Activated CD8-positive, alpha-beta T cell treated with anti-CD3 and anti-CD28 coated beads, Interleukin-2, amount 10 ng/mL, durations not matched to agents 7 days and 5 days (primary cell): ENCODE measurements around the gene CERS6. TPM values are rescaled to one million over a fixed set of nuclear protein-coding genes. Genes with fewer than 3 reads are reported as not detected.

Experiments used
- ATAC-seq: fragments of 150-1000 bp; cut with Tn5 transposase; one replicate; pipeline ENCODE4 v1.10.0; 2021; ENCODE audit warnings: moderate library complexity
- CTCF ChIA-PET: fragments of 350-600 bp; sonication (Branson Sonifier 250); formaldehyde crosslinking; loops from one replicate; lab custom pipeline; 2021; ENCODE audit warnings: antibody characterized with exemption; lab: Charles Lee
- POLR2A ChIA-PET: fragments of 350-600 bp; sonication (Branson Sonifier 250); formaldehyde crosslinking; loops from one replicate; lab custom pipeline; 2021; ENCODE audit warnings: antibody characterized with exemption; lab: Charles Lee
- DNase-seq: peaks from one replicate; pipeline ENCODE4 v3.0.0-alpha.2; 2020
- H3K27ac Mint-ChIP-seq: one replicate; pipeline ENCODE4 v1.8.0; 2021; ENCODE audit warnings: mild to moderate bottlenecking, mixed read lengths
- H3K27me3 Mint-ChIP-seq: one replicate; pipeline ENCODE4 v1.8.0; 2021; ENCODE audit warnings: low read depth, mixed read lengths
- H3K36me3 Mint-ChIP-seq: one replicate; pipeline ENCODE4 v1.8.0; 2021; ENCODE audit warnings: low read depth, mixed read lengths
- H3K4me1 Mint-ChIP-seq: one replicate; pipeline ENCODE4 v1.8.0; 2021; ENCODE audit warnings: low read depth, mixed read lengths
- H3K4me3 Mint-ChIP-seq: one replicate; pipeline ENCODE4 v1.8.0; 2021; ENCODE audit warnings: mild to moderate bottlenecking, mixed read lengths
- H3K9me3 Mint-ChIP-seq: one replicate; pipeline ENCODE4 v1.8.0; 2022; ENCODE audit warnings: mixed read lengths; ENCODE audit not compliant: insufficient read depth
- total RNA-seq, 2 experiments: library from RNA; stranded (reverse); gene quantifications; one replicate each; pipeline ENCODE4 v1.2.3, GENCODE V29; 2021

The CERS6 gene
- total RNA-seq, 2 experiments from 2014 or later = 13.1 to 14.5 TPM

GRCh38 chr2:168613551-168613950 is 157.5 kb downstream of the CERS6 start:
- ATAC-seq = no peak

GRCh38 chr2:168614172-168615018 is 158.3 kb downstream of the CERS6 start:
- Mint-ChIP-seq H3K4me3 (no peak overlapping the region), H3K9me3 (peaks cover 7% of the 10 kb centered on the region), H3K36me3 (peaks cover 27% of the 10 kb centered on the region), H3K27me3 (no peaks in the 10 kb centered on the region), H3K4me1 (peaks cover 16% of the 10 kb centered on the region), H3K27ac (no peak overlapping the region)
- no peak for DNase-seq
- ChIA-PET POLR2A (no interaction called here), CTCF (interaction anchor here (1.0 to 1.4 kb wide), 4 partner anchors 18 to 268 kb away, joined by 3 to 5 read pairs (median 3); no protein-coding TSS in a partner anchor)
- ATAC-seq = no peak

More at GRCh38 chr2:168613551-168613950, 157.5 kb downstream of the CERS6 start:
- POLR2A ChIA-PET = no interaction called here
- Mint-ChIP-seq H3K4me3 (no peak overlapping the region), H3K4me1 (peaks cover 16% of the 10 kb centered on the region), H3K36me3 (peaks cover 30% of the 10 kb centered on the region), H3K9me3 (peaks cover 7% of the 10 kb centered on the region), H3K27ac (no peak overlapping the region), H3K27me3 (no peaks in the 10 kb centered on the region)
- CTCF ChIA-PET = interaction anchor here (1.3 kb wide), 1 partner anchor 19 kb away, joined by 3 read pairs; no protein-coding TSS in a partner anchor
- no peak for DNase-seq

- POLR2A ChIA-PET = no interaction called here
- no peak overlapping the region for H3K4me3 Mint-ChIP-seq
- H3K27ac Mint-ChIP-seq = no peak overlapping the region
- H3K36me3 Mint-ChIP-seq = peaks cover 3% of the 10 kb centered on the region
- ATAC-seq = no peak
- H3K4me1 Mint-ChIP-seq = peaks cover 8% of the 10 kb centered on the region
- DNase-seq = no peak
- H3K9me3 Mint-ChIP-seq = no peaks in the 10 kb centered on the region
- no peaks in the 10 kb centered on the region for H3K27me3 Mint-ChIP-seq
- CTCF ChIA-PET = no interaction called here
Observed at GRCh38 chr2:168620554-168620953, 164.5 kb downstream of the CERS6 start.

GRCh38 chr2:168622559-168622958 is 166.5 kb downstream of the CERS6 start:
- Mint-ChIP-seq H3K27ac (no peak overlapping the region), H3K4me1 (peaks cover 5% of the 10 kb centered on the region), H3K9me3 (no peaks in the 10 kb centered on the region), H3K36me3 (no peaks in the 10 kb centered on the region), H3K4me3 (no peak overlapping the region), H3K27me3 (no peaks in the 10 kb centered on the region)
- ATAC-seq (no peak), DNase-seq (no peak)
- POLR2A ChIA-PET = no interaction called here
- CTCF ChIA-PET = no interaction called here

GRCh38 chr2:168624028-168624427 is 168.0 kb downstream of the CERS6 start:
- ATAC-seq (no peak), DNase-seq (no peak)
- H3K27ac Mint-ChIP-seq = no peak overlapping the region
- no peak overlapping the region for H3K4me3 Mint-ChIP-seq
- CTCF ChIA-PET = interaction anchor here (1.2 kb wide), 1 partner anchor 8 kb away, joined by 3 read pairs; no protein-coding TSS in a partner anchor
- H3K27me3 Mint-ChIP-seq = no peaks in the 10 kb centered on the region
- H3K4me1 Mint-ChIP-seq = peaks cover 5% of the 10 kb centered on the region
- H3K9me3 Mint-ChIP-seq = no peaks in the 10 kb centered on the region
- POLR2A ChIA-PET = no interaction called here
- no peaks in the 10 kb centered on the region for H3K36me3 Mint-ChIP-seq

GRCh38 chr2:168626096-168626495 is 170.0 kb downstream of the CERS6 start:
- Mint-ChIP-seq H3K27ac (no peak overlapping the region), H3K4me3 (no peak overlapping the region), H3K36me3 (no peaks in the 10 kb centered on the region), H3K4me1 (peaks cover 5% of the 10 kb centered on the region), H3K9me3 (no peaks in the 10 kb centered on the region), H3K27me3 (no peaks in the 10 kb centered on the region)
- DNase-seq (no peak), ATAC-seq (no peak)
- ChIA-PET CTCF (no interaction called here), POLR2A (no interaction called here)

GRCh38 chr2:168626647-168627046 is 170.6 kb downstream of the CERS6 start:
- H3K9me3 Mint-ChIP-seq = no peaks in the 10 kb centered on the region
- POLR2A ChIA-PET = no interaction called here
- H3K36me3 Mint-ChIP-seq = no peaks in the 10 kb centered on the region
- ATAC-seq (no peak), DNase-seq (no peak)
- H3K4me3 Mint-ChIP-seq = no peak overlapping the region
- no peak overlapping the region for H3K27ac Mint-ChIP-seq
- peaks cover 5% of the 10 kb centered on the region for H3K4me1 Mint-ChIP-seq
- no peaks in the 10 kb centered on the region for H3K27me3 Mint-ChIP-seq
- CTCF ChIA-PET = no interaction called here

GRCh38 chr2:168632709-168633121 is 176.6 kb downstream of the CERS6 start:
- H3K4me3 Mint-ChIP-seq = no peak overlapping the region
- ATAC-seq (no peak), DNase-seq (no peak)
- no peaks in the 10 kb centered on the region for H3K9me3 Mint-ChIP-seq
- no peak overlapping the region for H3K27ac Mint-ChIP-seq
- ChIA-PET POLR2A (no interaction called here), CTCF (interaction anchor here (0.7 kb wide), 1 partner anchor 19 kb away, joined by 3 read pairs; no protein-coding TSS in a partner anchor)
- no peaks in the 10 kb centered on the region for H3K4me1 Mint-ChIP-seq
- H3K36me3 Mint-ChIP-seq = peaks cover 2% of the 10 kb centered on the region
- no peaks in the 10 kb centered on the region for H3K27me3 Mint-ChIP-seq

- ChIA-PET CTCF (interaction anchor here (0.7 kb wide), 1 partner anchor 19 kb away, joined by 3 read pairs; no protein-coding TSS in a partner anchor), POLR2A (no interaction called here)
- Mint-ChIP-seq H3K4me1 (no peaks in the 10 kb centered on the region), H3K4me3 (no peak overlapping the region), H3K27me3 (no peaks in the 10 kb centered on the region), H3K27ac (no peak overlapping the region), H3K36me3 (peaks cover 2% of the 10 kb centered on the region), H3K9me3 (no peaks in the 10 kb centered on the region)
- ATAC-seq = no peak
- no peak for DNase-seq
Observed at GRCh38 chr2:168633200-168633599, 177.1 kb downstream of the CERS6 start.

GRCh38 chr2:168633895-168634294 is 177.8 kb downstream of the CERS6 start:
- Mint-ChIP-seq H3K4me1 (no peaks in the 10 kb centered on the region), H3K9me3 (no peaks in the 10 kb centered on the region), H3K27me3 (no peaks in the 10 kb centered on the region), H3K36me3 (peaks cover 2% of the 10 kb centered on the region), H3K27ac (no peak overlapping the region), H3K4me3 (no peak overlapping the region)
- DNase-seq = no peak
- ChIA-PET POLR2A (no interaction called here), CTCF (no interaction called here)
- ATAC-seq = no peak

- Mint-ChIP-seq H3K9me3 (no peaks in the 10 kb centered on the region), H3K4me1 (no peaks in the 10 kb centered on the region), H3K27ac (no peak overlapping the region), H3K4me3 (no peak overlapping the region), H3K36me3 (peaks cover 2% of the 10 kb centered on the region), H3K27me3 (no peaks in the 10 kb centered on the region)
- POLR2A ChIA-PET = no interaction called here
- CTCF ChIA-PET = interaction anchor here (1.9 kb wide), 1 partner anchor 27 kb away, joined by 4 read pairs; no protein-coding TSS in a partner anchor
- DNase-seq (no peak), ATAC-seq (no peak)
Observed at GRCh38 chr2:168635065-168635577, 179.0 kb downstream of the CERS6 start.

- no peaks in the 10 kb centered on the region for H3K27me3 Mint-ChIP-seq
- H3K9me3 Mint-ChIP-seq = no peaks in the 10 kb centered on the region
- POLR2A ChIA-PET = no interaction called here
- no peak for DNase-seq
- H3K36me3 Mint-ChIP-seq = peaks cover 4% of the 10 kb centered on the region
- CTCF ChIA-PET = no interaction called here
- ATAC-seq = no peak
- H3K4me1 Mint-ChIP-seq = peaks cover 1% of the 10 kb centered on the region
- no peak overlapping the region for H3K27ac Mint-ChIP-seq
- no peak overlapping the region for H3K4me3 Mint-ChIP-seq
Observed at GRCh38 chr2:168639018-168639417, 182.9 kb downstream of the CERS6 start.
